Natural killer cell (primary cell): Measurements from ENCODE around the gene TMEM182. TPM values are rescaled to one million over a fixed set of nuclear protein-coding genes. Genes with fewer than 3 reads are reported as not detected.

Experiments
- ATAC-seq, 3 donors: fragments of 150-1000 bp in 2 of 3; fragments of 200-7000 bp in 1 of 3; cut with Tn5 transposase; 1 replicate in 1 of 3; 2 replicates in 2 of 3; pipeline ENCODE4 v1.10.0; 2021; ENCODE audit warnings: mild to moderate bottlenecking in 2 of 3, moderate library complexity in 2 of 3
- DNase-seq, 2 donors: peaks; one replicate each; pipeline versions ENCODE4 v3.0.0 to v3.0.0-alpha.2; 2013 to 2021; ENCODE audit warnings: mixed read lengths in 1 of 2
- H3K27ac ChIP-seq: one replicate; pipeline ENCODE4 v1.5.1; 2013; ENCODE audit warnings: mild to moderate bottlenecking, low read length
- H3K27me3 ChIP-seq: one replicate; pipeline ENCODE4 v1.6.1; 2013; ENCODE audit warnings: low read length; ENCODE audit not compliant: control insufficient read depth, insufficient read depth
- H3K36me3 ChIP-seq: one replicate; pipeline ENCODE4 v1.6.1; 2013; ENCODE audit warnings: low read length; ENCODE audit not compliant: control insufficient read depth, insufficient read depth
- H3K4me1 ChIP-seq: one replicate; pipeline ENCODE4 v1.6.1; 2013; ENCODE audit warnings: low read length; ENCODE audit not compliant: control insufficient read depth, insufficient read depth
- H3K4me3 ChIP-seq: one replicate; pipeline ENCODE4 v1.5.1; 2013; ENCODE audit warnings: low read length
- H3K9me3 ChIP-seq: one replicate; pipeline ENCODE4 v1.6.1; 2013; ENCODE audit warnings: low read length; ENCODE audit not compliant: control insufficient read depth, insufficient read depth
- H3K27ac Mint-ChIP-seq, 2 donors: one replicate each; pipeline ENCODE4 v1.8.0; 2022; ENCODE audit warnings: mild to moderate bottlenecking in 2 of 2, mixed read lengths in 2 of 2, moderate library complexity in 1 of 2
- H3K27me3 Mint-ChIP-seq, 2 donors: one replicate each; pipeline ENCODE4 v1.8.0; 2022; ENCODE audit warnings: low read depth in 2 of 2, mixed read lengths in 2 of 2
- H3K36me3 Mint-ChIP-seq: one replicate; pipeline ENCODE4 v1.8.0; 2022; ENCODE audit warnings: mixed read lengths
- H3K4me1 Mint-ChIP-seq, 2 donors: one replicate each; pipeline ENCODE4 v1.8.0; 2022; ENCODE audit warnings: mixed read lengths in 2 of 2
- H3K4me3 Mint-ChIP-seq: one replicate; pipeline ENCODE4 v1.8.0; 2022; ENCODE audit warnings: mild to moderate bottlenecking, moderate library complexity, mixed read lengths
- H3K9me3 Mint-ChIP-seq, 2 donors: one replicate each; pipeline ENCODE4 v1.8.0; 2022; ENCODE audit warnings: mixed read lengths in 2 of 2
- WGBS: methylation state at CpG from one replicate; pipeline ENCODE4 v1.1.7; 2013; ENCODE audit warnings: missing lambda C conversion rate; ENCODE audit not compliant: insufficient coverage; 5-methylcytosine and 5-hydroxymethylcytosine counted together
- intact Hi-C: fragments of 100-400 bp; cut with micrococcal nuclease; formaldehyde crosslinking; loops from one replicate; pipeline ENCODE4 v1.14.2; 2022
- total RNA-seq, 4 donors: library from RNA; stranded (reverse); fragments of 120-200 nt in 1 of 4; gene quantifications; one replicate each; pipeline versions ENCODE4 v1.2.3 to v1.2.4, GENCODE V29; 2013 to 2022
- TF ChIP-seq, protein P1 (sequence below): fragments of 200-600 bp; IDR thresholded peaks from one replicate; pipeline ENCODE4 v1.8.0; 2022; ENCODE audit warnings: antibody characterized with exemption

The TMEM182 gene
- total RNA-seq, 3 donors from 2014 or later (not counting 1 experiment from before 2014, with no cell fraction given): 3.2 to 4.9 (median 4.1) TPM

DNA sequence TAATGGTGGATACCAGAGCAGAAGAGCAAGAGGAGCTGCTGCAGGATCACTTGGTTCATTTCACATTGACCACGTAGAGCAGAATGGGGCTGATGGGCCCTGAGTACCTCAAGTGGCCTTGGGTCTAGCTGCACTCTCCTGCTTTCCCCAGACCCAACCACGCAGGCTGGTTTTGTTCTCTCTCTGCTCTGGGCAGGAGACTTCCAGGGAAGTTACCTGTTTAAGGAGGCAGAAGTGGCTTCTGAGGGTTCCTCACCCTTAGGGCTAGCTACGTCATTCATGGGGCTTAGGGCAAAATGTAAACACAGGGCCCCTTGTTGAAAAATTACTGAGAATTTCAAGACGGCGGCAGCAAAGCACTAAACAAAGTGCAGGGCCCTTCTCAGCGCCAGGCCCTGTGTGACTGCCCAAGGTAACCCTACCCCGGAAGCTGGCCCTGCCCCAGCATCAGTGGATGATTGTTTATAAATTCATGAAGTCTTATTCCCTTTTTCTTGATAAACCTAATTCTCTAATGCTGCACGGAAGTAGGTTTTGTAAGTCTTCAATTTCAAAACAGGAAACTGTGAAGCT is 75.9 kb downstream of the TMEM182 start:
- ATAC-seq: no peak
- no peak overlapping the region for H3K27ac Mint-ChIP-seq
- H3K36me3 Mint-ChIP-seq: no peaks in the 10 kb centered on the region
- H3K4me1 ChIP-seq: no peaks in the 10 kb centered on the region
- 95% methylated on average over 7 of the region's 8 CpGs for WGBS
- TF ChIP-seq, protein P1, sequence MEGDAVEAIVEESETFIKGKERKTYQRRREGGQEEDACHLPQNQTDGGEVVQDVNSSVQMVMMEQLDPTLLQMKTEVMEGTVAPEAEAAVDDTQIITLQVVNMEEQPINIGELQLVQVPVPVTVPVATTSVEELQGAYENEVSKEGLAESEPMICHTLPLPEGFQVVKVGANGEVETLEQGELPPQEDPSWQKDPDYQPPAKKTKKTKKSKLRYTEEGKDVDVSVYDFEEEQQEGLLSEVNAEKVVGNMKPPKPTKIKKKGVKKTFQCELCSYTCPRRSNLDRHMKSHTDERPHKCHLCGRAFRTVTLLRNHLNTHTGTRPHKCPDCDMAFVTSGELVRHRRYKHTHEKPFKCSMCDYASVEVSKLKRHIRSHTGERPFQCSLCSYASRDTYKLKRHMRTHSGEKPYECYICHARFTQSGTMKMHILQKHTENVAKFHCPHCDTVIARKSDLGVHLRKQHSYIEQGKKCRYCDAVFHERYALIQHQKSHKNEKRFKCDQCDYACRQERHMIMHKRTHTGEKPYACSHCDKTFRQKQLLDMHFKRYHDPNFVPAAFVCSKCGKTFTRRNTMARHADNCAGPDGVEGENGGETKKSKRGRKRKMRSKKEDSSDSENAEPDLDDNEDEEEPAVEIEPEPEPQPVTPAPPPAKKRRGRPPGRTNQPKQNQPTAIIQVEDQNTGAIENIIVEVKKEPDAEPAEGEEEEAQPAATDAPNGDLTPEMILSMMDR: no peak
- no peak for DNase-seq
- H3K27me3 Mint-ChIP-seq: no peaks in the 10 kb centered on the region
- H3K27ac ChIP-seq: no peak overlapping the region
- no peaks in the 10 kb centered on the region for H3K36me3 ChIP-seq
- H3K4me3 Mint-ChIP-seq: no peak overlapping the region
- intact Hi-C loops: no loop called here
- no peaks in the 10 kb centered on the region for H3K9me3 Mint-ChIP-seq
- no peaks in the 10 kb centered on the region for H3K27me3 ChIP-seq
- H3K9me3 ChIP-seq: no peaks in the 10 kb centered on the region
- H3K4me3 ChIP-seq: no peak overlapping the region
- H3K4me1 Mint-ChIP-seq: no peaks in the 10 kb centered on the region

DNA sequence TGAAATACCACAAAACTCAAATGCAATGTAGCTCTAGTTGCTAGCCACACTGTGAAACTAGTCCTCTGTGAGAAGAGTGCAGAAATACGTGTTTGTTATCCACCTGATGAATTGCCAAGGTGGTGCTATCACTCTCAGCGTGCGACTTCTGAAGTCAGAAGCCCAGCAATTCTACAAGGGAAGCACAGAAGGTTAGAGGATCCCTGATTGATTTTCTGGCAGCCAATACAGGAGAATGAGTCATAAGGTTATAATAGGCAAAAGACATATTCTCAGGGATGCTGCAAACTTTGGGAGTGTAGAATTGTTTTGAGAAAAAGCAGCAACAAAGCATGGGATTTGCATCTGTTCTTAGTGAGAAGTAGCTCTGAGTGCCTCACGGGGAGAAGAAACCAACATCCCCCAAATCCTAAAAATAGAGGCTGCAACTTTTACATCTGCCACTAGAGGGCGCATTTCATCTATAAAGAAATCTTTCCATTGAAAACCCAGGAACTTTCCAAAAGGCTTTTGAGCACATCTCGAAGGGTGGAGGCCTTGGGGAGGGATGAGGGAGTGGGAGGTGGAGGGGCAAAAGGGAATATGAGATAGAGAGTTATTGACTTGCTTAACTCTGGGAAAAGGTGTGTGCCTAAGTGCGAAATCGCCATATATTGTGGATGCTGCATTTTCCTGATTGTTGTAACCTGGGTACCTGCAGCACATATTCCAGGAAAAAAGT is 78.0 kb downstream of the TMEM182 start:
- H3K36me3 ChIP-seq: no peaks in the 10 kb centered on the region
- Mint-ChIP-seq H3K9me3 (no peaks in the 10 kb centered on the region), H3K4me3 (no peak overlapping the region), H3K4me1 (no peaks in the 10 kb centered on the region), H3K27me3 (no peaks in the 10 kb centered on the region), H3K27ac (no peak overlapping the region), H3K36me3 (no peaks in the 10 kb centered on the region)
- TF ChIP-seq, protein P1: peak; percentile 96
- H3K4me3 ChIP-seq: no peak overlapping the region
- H3K4me1 ChIP-seq: no peaks in the 10 kb centered on the region
- no peak overlapping the region for H3K27ac ChIP-seq
- no peaks in the 10 kb centered on the region for H3K27me3 ChIP-seq
- peak in 1 of 2 donors; percentile 52 for DNase-seq
- WGBS: 54% methylated on average over 7 of the region's 8 CpGs
- intact Hi-C loops: no loop called here
- no peaks in the 10 kb centered on the region for H3K9me3 ChIP-seq
- no peak for ATAC-seq

DNA sequence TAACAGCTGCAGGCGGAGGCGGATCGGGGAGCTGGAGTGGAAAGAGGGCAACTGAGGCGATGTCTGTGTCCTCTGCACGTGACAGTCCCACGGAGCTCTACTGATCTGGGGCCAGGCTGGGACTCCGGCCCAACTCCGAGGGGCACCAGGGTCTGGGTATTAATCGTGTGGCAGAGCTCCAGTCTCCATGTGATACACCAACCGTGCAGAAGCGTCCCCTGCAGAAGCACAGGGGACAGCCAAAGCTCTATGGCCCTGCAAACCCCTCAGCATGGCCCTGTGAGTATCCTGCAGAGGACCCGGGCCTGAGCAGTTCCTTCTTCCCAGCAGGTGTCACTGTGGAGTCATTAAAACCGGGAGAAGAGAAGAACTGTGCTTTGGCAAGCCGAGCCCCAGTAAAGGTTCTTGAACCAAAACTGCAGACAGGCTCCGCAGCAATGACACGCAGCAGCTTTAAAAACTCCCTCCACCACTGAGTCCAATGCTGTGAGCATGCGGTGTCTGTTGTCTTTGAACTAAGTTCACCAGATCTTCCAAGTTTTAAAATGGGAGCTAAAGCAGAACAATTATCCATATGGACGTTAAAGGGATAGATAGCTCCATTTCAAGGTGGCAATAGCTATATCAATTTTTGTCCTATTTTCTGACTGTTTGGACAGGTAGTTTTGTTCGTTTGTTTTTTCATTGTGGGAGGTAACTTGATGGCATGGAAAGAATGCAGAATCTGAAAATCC is 79.4 kb downstream of the TMEM182 start:
- Mint-ChIP-seq H3K36me3 (no peaks in the 10 kb centered on the region), H3K9me3 (no peaks in the 10 kb centered on the region), H3K27ac (no peak overlapping the region), H3K4me1 (no peaks in the 10 kb centered on the region), H3K4me3 (no peak overlapping the region), H3K27me3 (no peaks in the 10 kb centered on the region)
- peak in 1 of 3 donors; percentile 45 for ATAC-seq
- Histone ChIP-seq H3K9me3 (no peaks in the 10 kb centered on the region), H3K4me1 (no peaks in the 10 kb centered on the region), H3K27me3 (no peaks in the 10 kb centered on the region), H3K27ac (no peak overlapping the region), H3K36me3 (no peaks in the 10 kb centered on the region), H3K4me3 (no peak overlapping the region)
- DNase-seq: peak in 1 of 2 donors; percentile 22
- TF ChIP-seq, protein P1: no peak
- intact Hi-C loops: no loop called here
- WGBS: 58% methylated on average over 19 of the region's 19 CpGs
